Caco-2 (cell line): ENCODE results near the gene ADPGK. TPM values are rescaled to one million over a fixed set of nuclear protein-coding genes. Genes with fewer than 3 reads are reported as not detected.

Experiments
- BruUV-seq: library from RNA; stranded (reverse); fragments of 400-500 nt; replicated peaks from 2 replicates; lab custom pipeline; 2021; lab: Mats Ljungman, UMichigan
- CTCF ChIA-PET: fragments of 300-600 bp; sonication (Branson Sonifier 250); formaldehyde crosslinking; loops from one replicate; lab custom pipeline; 2022; ENCODE audit warnings: antibody characterized with exemption; lab: Charles Lee
- POLR2A ChIA-PET: fragments of 300-600 bp; sonication (Branson Sonifier 250); formaldehyde crosslinking; loops from one replicate; lab custom pipeline; 2022; ENCODE audit warnings: antibody characterized with exemption; lab: Charles Lee
- DNase-seq, 2 experiments: peaks; one replicate each; pipeline versions ENCODE4 v3.0.0 to v3.0.0-alpha.2; 2020 to 2022
- H3K27me3 ChIP-seq: replicated peaks from 2 replicates; pipeline ENCODE4 v1.6.0; 2011; ENCODE audit warnings: low read length; ENCODE audit not compliant: control insufficient read depth, insufficient read depth
- H3K36me3 ChIP-seq: 2 replicates; pipeline ENCODE4 v1.5.1; 2011; ENCODE audit warnings: low read length; ENCODE audit not compliant: control insufficient read depth, insufficient read depth
- H3K4me1 ChIP-seq: fragments of 250-450 bp; sonication (Bioruptor Pico); 2 replicates; pipeline ENCODE4 v1.5.1; 2020; ENCODE audit warnings: mild to moderate bottlenecking
- H3K4me3 ChIP-seq: 2 replicates; pipeline ENCODE4 v1.5.1; 2011; ENCODE audit warnings: low read depth, mild to moderate bottlenecking, control low read depth, low read length
- H3K9me3 ChIP-seq: fragments of 250-450 bp; sonication (Bioruptor Pico); 2 replicates; pipeline ENCODE4 v1.5.1; 2020; ENCODE audit warnings: mild to moderate bottlenecking, moderate library complexity
- H3K27ac Mint-ChIP-seq: one replicate; pipeline ENCODE4 v1.8.0; 2022; ENCODE audit warnings: mixed read lengths; ENCODE audit not compliant: unreplicated experiment
- H3K27me3 Mint-ChIP-seq: one replicate; pipeline ENCODE4 v1.8.0; 2022; ENCODE audit warnings: mixed read lengths; ENCODE audit not compliant: insufficient read depth, unreplicated experiment
- H3K36me3 Mint-ChIP-seq: one replicate; pipeline ENCODE4 v1.8.0; 2022; ENCODE audit warnings: mild to moderate bottlenecking, mixed read lengths; ENCODE audit not compliant: insufficient read depth, unreplicated experiment
- H3K4me1 Mint-ChIP-seq: one replicate; pipeline ENCODE4 v1.8.0; 2022; ENCODE audit warnings: low read depth, mixed read lengths; ENCODE audit not compliant: unreplicated experiment
- H3K4me3 Mint-ChIP-seq: one replicate; pipeline ENCODE4 v1.8.0; 2022; ENCODE audit warnings: mild to moderate bottlenecking, moderate library complexity, mixed read lengths; ENCODE audit not compliant: unreplicated experiment
- H3K9me3 Mint-ChIP-seq: one replicate; pipeline ENCODE4 v1.8.0; 2022; ENCODE audit warnings: mixed read lengths; ENCODE audit not compliant: unreplicated experiment
- intact Hi-C: fragments of 100-400 bp; cut with micrococcal nuclease; formaldehyde crosslinking; loops from one replicate; pipeline ENCODE4 v1.10.0; 2022; ENCODE audit not compliant: unreplicated experiment
- total RNA-seq: library from RNA; stranded (reverse); gene quantifications from 2 replicates; pipeline ENCODE4 v1.2.3, GENCODE V29; 2022
- TF ChIP-seq, protein P1 (sequence below), 2 experiments: fragments of 200-600 bp in 1 of 2; IDR thresholded peaks; 1 replicate in 1 of 2; 2 replicates in 1 of 2; pipeline versions ENCODE4 v1.5.1 to v1.8.0; 2011 to 2022; ENCODE audit warnings: antibody characterized with exemption in 1 of 2, control low read depth in 1 of 2, inconsistent platforms in 1 of 2, low read depth in 1 of 2, low read length in 1 of 2, mild to moderate bottlenecking in 1 of 2, moderate library complexity in 1 of 2; ENCODE audit not compliant: insufficient read depth in 1 of 2, severe bottlenecking in 1 of 2, unreplicated experiment in 1 of 2

Gene ADPGK
- total RNA-seq, 1 experiment from 2014 or later: 55.6 TPM

DNA sequence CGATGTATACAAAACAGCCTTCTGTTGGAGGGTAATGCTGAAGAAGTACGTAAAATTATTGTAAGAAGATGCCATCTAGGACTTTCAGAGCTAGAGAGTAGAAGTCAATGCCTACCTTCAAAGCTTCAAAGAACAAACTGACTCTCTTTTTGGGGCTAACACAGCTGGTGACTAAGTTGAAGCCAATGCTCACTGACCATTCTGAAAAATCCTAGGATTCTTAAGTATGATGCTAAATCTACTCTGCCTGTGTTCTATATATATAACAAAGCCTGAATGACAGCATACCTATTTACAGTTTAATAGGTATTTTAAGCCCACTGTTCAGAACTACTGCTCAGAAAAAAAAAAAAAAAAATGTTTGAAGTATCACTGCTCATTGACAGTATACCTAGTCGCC is 18.9 kb downstream of the ADPGK start:
- H3K4me3 ChIP-seq: no peak overlapping the region
- H3K36me3 Mint-ChIP-seq: peaks cover 60% of the 10 kb centered on the region
- no peaks in the 10 kb centered on the region for H3K27me3 ChIP-seq
- intact Hi-C loops: no loop called here
- no peak overlapping the region for H3K4me3 Mint-ChIP-seq
- no peaks in the 10 kb centered on the region for H3K4me1 Mint-ChIP-seq
- H3K27ac Mint-ChIP-seq: no peak overlapping the region
- H3K9me3 Mint-ChIP-seq: peaks cover 14% of the 10 kb centered on the region
- DNase-seq: no peak
- TF ChIP-seq, protein P1, sequence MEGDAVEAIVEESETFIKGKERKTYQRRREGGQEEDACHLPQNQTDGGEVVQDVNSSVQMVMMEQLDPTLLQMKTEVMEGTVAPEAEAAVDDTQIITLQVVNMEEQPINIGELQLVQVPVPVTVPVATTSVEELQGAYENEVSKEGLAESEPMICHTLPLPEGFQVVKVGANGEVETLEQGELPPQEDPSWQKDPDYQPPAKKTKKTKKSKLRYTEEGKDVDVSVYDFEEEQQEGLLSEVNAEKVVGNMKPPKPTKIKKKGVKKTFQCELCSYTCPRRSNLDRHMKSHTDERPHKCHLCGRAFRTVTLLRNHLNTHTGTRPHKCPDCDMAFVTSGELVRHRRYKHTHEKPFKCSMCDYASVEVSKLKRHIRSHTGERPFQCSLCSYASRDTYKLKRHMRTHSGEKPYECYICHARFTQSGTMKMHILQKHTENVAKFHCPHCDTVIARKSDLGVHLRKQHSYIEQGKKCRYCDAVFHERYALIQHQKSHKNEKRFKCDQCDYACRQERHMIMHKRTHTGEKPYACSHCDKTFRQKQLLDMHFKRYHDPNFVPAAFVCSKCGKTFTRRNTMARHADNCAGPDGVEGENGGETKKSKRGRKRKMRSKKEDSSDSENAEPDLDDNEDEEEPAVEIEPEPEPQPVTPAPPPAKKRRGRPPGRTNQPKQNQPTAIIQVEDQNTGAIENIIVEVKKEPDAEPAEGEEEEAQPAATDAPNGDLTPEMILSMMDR (IDR thresholded peaks at IDR 0.05; ENCODE audit: insufficient read depth in 1 of 2, low read depth in 1 of 2, low read length in 1 of 2, severe bottlenecking in 1 of 2, unreplicated experiment in 1 of 2): no peak
- H3K36me3 ChIP-seq: no peaks in the 10 kb centered on the region; the same call in 1 of the 2 replicates
- no peaks in the 10 kb centered on the region for H3K4me1 ChIP-seq
- ChIA-PET CTCF (interaction anchor here (0.9 kb wide), 1 partner anchor 43 kb away, joined by 6 read pairs; no protein-coding TSS in a partner anchor), POLR2A (interaction anchor here (0.8 kb wide), 1 partner anchor 9 kb away, joined by 3 read pairs; no protein-coding TSS in a partner anchor)
- BruUV-seq: no TSS peak
- no peaks in the 10 kb centered on the region for H3K27me3 Mint-ChIP-seq
- H3K9me3 ChIP-seq: peaks cover 4% of the 10 kb centered on the region; the same call in 1 of the 2 replicates

DNA sequence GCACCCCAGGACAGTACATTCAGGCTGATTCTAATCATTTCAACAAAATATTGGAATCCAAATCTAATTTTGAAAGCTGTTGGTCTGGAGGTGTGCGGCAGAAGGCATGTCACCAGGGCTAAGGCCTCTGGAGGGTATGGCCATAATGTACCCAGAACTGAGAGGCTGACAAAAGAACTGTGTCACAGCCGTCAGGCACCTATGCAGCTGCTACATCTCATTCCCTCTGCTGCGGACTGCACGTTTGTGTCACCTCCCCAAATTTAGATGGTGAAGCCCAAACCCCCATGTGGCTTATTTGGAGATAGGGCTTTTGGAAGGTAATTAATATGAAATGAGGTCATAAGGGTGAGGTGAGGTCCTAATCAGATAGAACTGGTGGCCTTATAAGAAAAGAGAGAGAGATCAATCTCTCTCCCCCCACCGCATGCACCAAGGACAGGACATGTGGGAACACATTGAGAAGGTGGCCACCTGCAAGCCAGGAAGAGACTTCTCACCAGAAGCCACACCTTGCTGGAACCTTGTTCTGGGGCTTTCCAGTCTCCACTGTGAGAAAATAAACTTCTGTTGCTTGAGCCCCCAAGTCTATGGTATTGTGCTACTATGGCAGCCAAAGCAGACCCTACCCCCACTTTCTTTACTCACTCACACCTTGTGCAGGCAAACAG is 22.8 kb downstream of the ADPGK start:
- Mint-ChIP-seq H3K36me3 (peaks cover 54% of the 10 kb centered on the region), H3K27me3 (no peaks in the 10 kb centered on the region), H3K4me1 (no peaks in the 10 kb centered on the region), H3K9me3 (no peaks in the 10 kb centered on the region), H3K4me3 (no peak overlapping the region), H3K27ac (no peak overlapping the region)
- POLR2A ChIA-PET: no interaction called here
- CTCF ChIA-PET: no interaction called here
- H3K36me3 ChIP-seq: no peaks in the 10 kb centered on the region; the same call in 1 of the 2 replicates
- TF ChIP-seq, protein P1 (IDR thresholded peaks at IDR 0.05; ENCODE audit: insufficient read depth in 1 of 2, low read depth in 1 of 2, low read length in 1 of 2, severe bottlenecking in 1 of 2, unreplicated experiment in 1 of 2): no peak
- DNase-seq: no peak
- H3K4me1 ChIP-seq: no peaks in the 10 kb centered on the region
- no peaks in the 10 kb centered on the region for H3K9me3 ChIP-seq
- no peak overlapping the region for H3K4me3 ChIP-seq
- H3K27me3 ChIP-seq: no peaks in the 10 kb centered on the region
- intact Hi-C loops: no loop called here
- no TSS peak for BruUV-seq

DNA sequence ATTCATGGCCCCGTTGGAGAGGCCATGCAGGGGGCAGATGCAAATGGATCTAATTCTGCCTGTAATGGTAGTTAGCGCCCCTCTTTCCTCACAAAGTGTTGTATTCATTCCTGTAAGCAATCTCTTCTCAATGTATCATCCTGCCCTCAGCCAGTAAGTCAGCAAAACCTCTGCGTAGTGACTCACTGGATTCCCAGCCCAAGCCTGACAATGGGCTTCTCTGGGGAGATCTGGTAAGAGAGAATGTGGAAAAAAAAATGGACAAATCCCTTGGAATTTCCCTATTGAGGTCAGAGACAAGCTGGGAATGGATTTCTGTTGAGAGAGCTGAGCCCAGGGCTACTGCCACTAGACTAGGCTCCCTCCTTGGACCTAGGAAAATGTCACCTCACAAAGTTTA is 25.4 kb downstream of the ADPGK start:
- Mint-ChIP-seq H3K4me1 (no peaks in the 10 kb centered on the region), H3K9me3 (no peaks in the 10 kb centered on the region), H3K36me3 (peaks cover 63% of the 10 kb centered on the region), H3K27ac (no peak overlapping the region), H3K27me3 (no peaks in the 10 kb centered on the region), H3K4me3 (no peak overlapping the region)
- BruUV-seq: no TSS peak
- H3K36me3 ChIP-seq: no peaks in the 10 kb centered on the region; the same call in 1 of the 2 replicates
- intact Hi-C loops: no loop called here
- no peaks in the 10 kb centered on the region for H3K9me3 ChIP-seq
- no peak for DNase-seq
- CTCF ChIA-PET: no interaction called here
- H3K27me3 ChIP-seq: no peaks in the 10 kb centered on the region
- POLR2A ChIA-PET: no interaction called here
- TF ChIP-seq, protein P1 (IDR thresholded peaks at IDR 0.05; ENCODE audit: insufficient read depth in 1 of 2, low read depth in 1 of 2, low read length in 1 of 2, severe bottlenecking in 1 of 2, unreplicated experiment in 1 of 2): no peak
- H3K4me1 ChIP-seq: no peaks in the 10 kb centered on the region
- H3K4me3 ChIP-seq: no peak overlapping the region
